Spleen (tissue), 11 donors: Measurements from ENCODE around the gene RNF39. TPM values are rescaled to one million over a fixed set of nuclear protein-coding genes. Genes with fewer than 3 reads are reported as not detected.

Experiments used
- DNase-seq: peaks from one replicate; pipeline ENCODE4 v3.0.0-alpha.2; 2020
- H3K27ac ChIP-seq, 8 donors: fragments of 200-600 bp; sonication (generic) in 7 of 8; 1 replicate in 4 of 8; 2 replicates in 4 of 8; pipeline versions ENCODE4 v1.5.0 to v1.8.0; 2016 to 2021; ENCODE audit warnings: inconsistent platforms in 4 of 8, mild to moderate bottlenecking in 4 of 8, moderate library complexity in 1 of 8
- H3K27me3 ChIP-seq, 7 donors: fragments of 200-600 bp; sonication (generic) in 6 of 7; replicated peaks in 1 of 7; 1 replicate in 4 of 7; 2 replicates in 3 of 7; pipeline versions ENCODE4 v1.5.0 to v1.8.0; 2016 to 2021; ENCODE audit warnings: inconsistent platforms in 3 of 7, mild to moderate bottlenecking in 1 of 7
- H3K36me3 ChIP-seq, 6 donors: fragments of 200-600 bp; sonication (generic) in 5 of 6; 1 replicate in 4 of 6; 2 replicates in 2 of 6; pipeline versions ENCODE4 v1.5.0 to v1.8.0; 2016 to 2021; ENCODE audit warnings: inconsistent platforms in 2 of 6
- H3K4me1 ChIP-seq, 6 donors: fragments of 200-600 bp; sonication (generic) in 5 of 6; 1 replicate in 3 of 6; 2 replicates in 3 of 6; pipeline versions ENCODE4 v1.5.0 to v1.8.0; 2016 to 2021; ENCODE audit warnings: inconsistent platforms in 3 of 6
- H3K4me3 ChIP-seq, 8 donors: fragments of 200-600 bp; sonication (generic) in 7 of 8; 1 replicate in 4 of 8; 2 replicates in 4 of 8; pipeline versions ENCODE4 v1.5.0 to v1.8.0; 2016 to 2021; ENCODE audit warnings: inconsistent platforms in 4 of 8, mild to moderate bottlenecking in 4 of 8, moderate library complexity in 2 of 8
- H3K9me3 ChIP-seq, 8 donors: fragments of 200-600 bp; sonication (generic) in 7 of 8; 1 replicate in 4 of 8; 2 replicates in 4 of 8; pipeline versions ENCODE4 v1.5.0 to v1.8.0; 2016 to 2021; ENCODE audit warnings: inconsistent platforms in 4 of 8
- POLR2A ChIP-seq, 3 donors: fragments of 450-650 bp; IDR thresholded peaks; one replicate each; pipeline ENCODE4 v1.5.1; 2017; ENCODE audit warnings: antibody characterized with exemption in 3 of 3, mild to moderate bottlenecking in 1 of 3
- POLR2AphosphoS5 ChIP-seq, 3 donors: sonication (generic); formaldehyde crosslinking; IDR thresholded peaks; one replicate each; pipeline ENCODE4 v1.5.1; 2017; ENCODE audit warnings: antibody characterized with exemption in 3 of 3
- WGBS, 5 donors: extraction: QIAGEN DNeasy Blood & Tissue Kit in 3 of 5; methylation state at CpG; one replicate each; pipeline versions ENCODE4 v1.1.5 to v1.1.7; 2013 to 2018; 5-methylcytosine and 5-hydroxymethylcytosine counted together
- intact Hi-C: fragments of 100-400 bp; cut with DNase I; formaldehyde crosslinking; loops from one replicate; pipeline ENCODE4 v1.15.0; 2023; ENCODE audit warnings: low total_unique reads
- polyA plus RNA-seq, 3 donors: library from polyadenylated mRNA; stranded (reverse); fragments of 200-250 nt; gene quantifications; one replicate each; pipeline ENCODE4 v1.2.1, GENCODE V29; 2013
- total RNA-seq, 7 donors: library from RNA; depleted of rRNA in 3 of 7; stranded (reverse); fragments of >200 nt in 3 of 7; fragmentation: NEBNext Ultra II Directional in 4 of 7; extraction: Animal tissue kit (Norgen Biotek cat#: 25700) in 4 of 7; gene quantifications; one replicate each; pipeline versions ENCODE4 v1.1.0 to v1.2.1, GENCODE V29; 2016 to 2021
- TF ChIP-seq, protein P1 (sequence below), 11 experiments: fragments of 200-600 bp in 7 of 11; fragments of 450-650 bp in 4 of 11; sonication (generic) in 4 of 11; IDR thresholded peaks in 8 of 11; conservative IDR thresholded peaks in 3 of 11; 1 replicate in 7 of 11; 2 replicates in 4 of 11; pipeline versions ENCODE4 v1.4.0 to v1.8.0; 2016 to 2021; ENCODE audit warnings: antibody characterized with exemption in 11 of 11, inconsistent platforms in 4 of 11, mild to moderate bottlenecking in 1 of 11
- donor health status: healthy with polysubstance abuse.
- donor health status: DM: no; HTN: no; CAD: no; lungs with moderate emphysema.
- donor health status: DM: no; HTN: no; CAD: no.
- donor health status: Bipolar disorder and iron deficiency.
- donor health status: healthy.
- donor health status: DM: no; HTN: no; CAD: no.
- donor health status: DM: yes; HTN: yes; CAD: no.

RNF39 gene
- total and polyA plus RNA-seq, 10 donors, result not detected

GRCh38 chr6:30116724-30117123, 41.2 kb upstream of the RNF39 start:
- no peaks in the 10 kb centered on the region for H3K4me1 ChIP-seq
- 74 to 79% (median 77%) methylated on average over 6 of the region's 6 CpGs for WGBS, 5 donors
- no peak for TF ChIP-seq POLR2AphosphoS5 (IDR thresholded peaks at IDR 0.05)
- no peak for TF ChIP-seq POLR2A (IDR thresholded peaks at IDR 0.05)
- TF ChIP-seq, protein P1, sequence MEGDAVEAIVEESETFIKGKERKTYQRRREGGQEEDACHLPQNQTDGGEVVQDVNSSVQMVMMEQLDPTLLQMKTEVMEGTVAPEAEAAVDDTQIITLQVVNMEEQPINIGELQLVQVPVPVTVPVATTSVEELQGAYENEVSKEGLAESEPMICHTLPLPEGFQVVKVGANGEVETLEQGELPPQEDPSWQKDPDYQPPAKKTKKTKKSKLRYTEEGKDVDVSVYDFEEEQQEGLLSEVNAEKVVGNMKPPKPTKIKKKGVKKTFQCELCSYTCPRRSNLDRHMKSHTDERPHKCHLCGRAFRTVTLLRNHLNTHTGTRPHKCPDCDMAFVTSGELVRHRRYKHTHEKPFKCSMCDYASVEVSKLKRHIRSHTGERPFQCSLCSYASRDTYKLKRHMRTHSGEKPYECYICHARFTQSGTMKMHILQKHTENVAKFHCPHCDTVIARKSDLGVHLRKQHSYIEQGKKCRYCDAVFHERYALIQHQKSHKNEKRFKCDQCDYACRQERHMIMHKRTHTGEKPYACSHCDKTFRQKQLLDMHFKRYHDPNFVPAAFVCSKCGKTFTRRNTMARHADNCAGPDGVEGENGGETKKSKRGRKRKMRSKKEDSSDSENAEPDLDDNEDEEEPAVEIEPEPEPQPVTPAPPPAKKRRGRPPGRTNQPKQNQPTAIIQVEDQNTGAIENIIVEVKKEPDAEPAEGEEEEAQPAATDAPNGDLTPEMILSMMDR (IDR thresholded peaks at IDR 0.05 in 8 of 11, conservative IDR thresholded peaks at IDR 0.05 in 3 of 11), result no peak
- H3K27ac ChIP-seq, result no peak overlapping the region
- intact Hi-C loops, result no loop called here
- H3K27me3 ChIP-seq, result peaks cover 0 to 60% (median 8%) of the 10 kb centered on the region in 7 donors
- H3K9me3 ChIP-seq, result no peaks in the 10 kb centered on the region
- no peak for DNase-seq
- no peak overlapping the region for H3K4me3 ChIP-seq
- H3K36me3 ChIP-seq, result no peaks in the 10 kb centered on the region

DNA sequence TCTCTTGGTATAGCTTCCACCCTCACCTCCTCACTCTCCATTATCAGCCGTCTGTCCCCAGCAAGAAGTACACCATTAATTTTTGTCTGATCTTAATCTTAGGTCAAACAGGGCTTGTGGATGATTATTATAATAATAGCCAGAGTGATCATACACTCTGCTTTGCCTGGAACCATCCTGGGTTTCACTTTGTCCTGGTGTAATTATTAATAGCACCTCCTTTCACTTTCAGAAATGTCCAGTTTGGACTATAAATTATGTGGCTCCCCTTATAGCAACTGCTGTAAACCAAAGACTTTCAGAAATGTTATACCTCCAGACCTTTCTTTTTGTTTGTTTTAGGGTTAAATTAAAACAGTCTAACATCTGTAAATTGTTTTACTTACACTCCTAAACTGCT, 38.3 kb upstream of the RNF39 start:
- H3K9me3 ChIP-seq, result no peaks in the 10 kb centered on the region
- H3K27ac ChIP-seq, result no peak overlapping the region
- H3K27me3 ChIP-seq, result peaks cover 0 to 80% (median 28%) of the 10 kb centered on the region in 7 donors
- DNase-seq, result no peak
- no peaks in the 10 kb centered on the region for H3K4me1 ChIP-seq
- intact Hi-C loops, result no loop called here
- H3K36me3 ChIP-seq, result no peaks in the 10 kb centered on the region
- 44 to 59% (median 55%) methylated on average over 1 of the region's 1 CpG for WGBS, 5 donors
- TF ChIP-seq POLR2AphosphoS5 (IDR thresholded peaks at IDR 0.05) (no peak), POLR2A (IDR thresholded peaks at IDR 0.05) (no peak)
- TF ChIP-seq, protein P1 (IDR thresholded peaks at IDR 0.05 in 8 of 11, conservative IDR thresholded peaks at IDR 0.05 in 3 of 11), result no peak
- H3K4me3 ChIP-seq, result no peak overlapping the region

DNA sequence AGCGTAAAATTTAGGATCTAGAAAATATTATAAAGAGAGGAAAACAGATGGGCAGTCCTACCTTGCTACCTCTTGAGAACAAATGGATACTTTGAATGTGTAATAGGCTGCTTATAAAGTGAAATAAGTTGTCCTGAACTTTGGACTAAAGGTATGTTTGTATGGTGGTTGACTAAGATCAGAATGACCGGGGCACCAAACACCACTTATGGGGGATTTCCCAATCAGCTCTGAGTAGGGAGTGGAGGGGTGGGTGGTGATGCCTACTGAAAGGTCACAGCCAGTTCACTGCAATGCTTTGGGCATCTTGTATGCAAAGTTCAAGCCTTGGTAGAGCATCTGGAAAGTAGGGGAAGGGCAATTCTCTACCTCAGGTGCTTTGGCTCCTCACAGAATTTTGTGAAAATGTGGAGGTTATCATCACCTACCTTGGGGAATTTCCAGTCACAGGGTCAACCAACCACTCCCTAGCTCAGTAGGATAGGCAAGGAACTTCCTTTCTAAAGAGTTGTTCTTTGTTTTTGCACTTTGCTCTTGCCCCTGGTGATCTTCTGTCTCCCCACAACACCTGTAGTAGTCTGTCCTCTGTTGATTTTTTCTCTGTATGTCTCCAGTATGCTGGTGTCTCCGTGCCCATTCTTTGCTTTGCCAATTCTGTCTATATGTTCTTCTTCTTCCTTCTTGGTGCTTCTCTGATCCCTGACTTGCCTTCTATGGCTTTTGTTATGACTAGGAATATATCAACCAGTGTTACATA, 37.6 kb upstream of the RNF39 start, which contains the start of gene TRIM31:
Gene TRIM31, minus strand, starts transcription at position 88 of the 757 bp plus-strand sequence. CDS start 285 bp downstream, outside the sequence.
- WGBS, 5 donors, result 57 to 81% (median 69%) methylated on average over 3 of the region's 3 CpGs
- H3K27ac ChIP-seq, result no peak within 1 kb of the TSS
- no peak for DNase-seq
- H3K4me3 ChIP-seq, result no peak within 1 kb of the TSS
- H3K4me1 ChIP-seq, result no peaks in the 10 kb centered on the region
- intact Hi-C loops, result no loop called here
- peaks cover 0 to 87% (median 28%) of the 10 kb centered on the region in 7 donors for H3K27me3 ChIP-seq
- TF ChIP-seq POLR2A (IDR thresholded peaks at IDR 0.05) (no peak), POLR2AphosphoS5 (IDR thresholded peaks at IDR 0.05) (no peak)
- TF ChIP-seq, protein P1 (IDR thresholded peaks at IDR 0.05 in 8 of 11, conservative IDR thresholded peaks at IDR 0.05 in 3 of 11), result no peak
- no peaks in the 10 kb centered on the region for H3K9me3 ChIP-seq
- no peaks in the 10 kb centered on the region for H3K36me3 ChIP-seq

DNA sequence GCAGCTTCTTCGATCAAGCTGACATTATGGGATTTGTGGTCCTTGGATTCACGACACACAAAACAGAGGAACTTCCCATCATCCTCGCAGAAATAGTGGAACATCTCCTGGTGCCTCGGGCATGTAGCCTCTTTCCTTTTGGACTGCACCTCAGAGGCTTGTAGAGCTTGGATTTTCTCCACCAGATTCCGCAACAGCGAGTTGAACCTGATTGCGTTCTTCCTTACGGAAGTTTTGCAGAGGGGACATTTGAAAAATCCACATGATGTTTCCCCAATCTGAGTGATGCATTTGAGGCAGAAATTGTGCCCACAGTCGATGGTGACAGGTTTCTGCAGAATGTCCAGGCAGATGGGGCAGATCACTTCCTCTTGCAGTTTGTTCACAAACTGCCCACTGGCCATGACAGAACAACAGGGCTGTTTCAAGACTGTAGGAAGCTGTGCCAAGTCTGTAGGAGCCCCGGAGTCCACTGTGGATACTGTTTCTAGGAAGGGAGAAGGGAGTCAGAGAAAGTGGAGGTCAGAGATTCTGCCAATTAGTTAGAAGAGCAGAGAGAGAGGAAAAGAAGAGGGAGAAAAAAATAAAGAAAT, 36.9 kb upstream of the RNF39 start:
- peaks cover 0 to 92% (median 33%) of the 10 kb centered on the region in 7 donors for H3K27me3 ChIP-seq
- H3K9me3 ChIP-seq, result no peaks in the 10 kb centered on the region
- TF ChIP-seq POLR2A (IDR thresholded peaks at IDR 0.05), result no peak
- TF ChIP-seq, protein P1 (IDR thresholded peaks at IDR 0.05 in 8 of 11, conservative IDR thresholded peaks at IDR 0.05 in 3 of 11), result no peak
- TF ChIP-seq POLR2AphosphoS5 (IDR thresholded peaks at IDR 0.05), result no peak
- 76 to 84% (median 78%) methylated on average over 10 of the region's 10 CpGs for WGBS, 5 donors
- no peaks in the 10 kb centered on the region for H3K36me3 ChIP-seq
- no peak overlapping the region for H3K27ac ChIP-seq
- no peak for DNase-seq
- intact Hi-C loops, result no loop called here
- H3K4me1 ChIP-seq, result no peaks in the 10 kb centered on the region
- no peak overlapping the region for H3K4me3 ChIP-seq
